ENCODE measurements around the gene PRAC2. TPM values are rescaled to one million over a fixed set of nuclear protein-coding genes. Genes with fewer than 3 reads are reported as not detected.

The PRAC2 gene
- polyA plus RNA-seq, 1 donor (not counting 4 experiments of a cell fraction or from before 2014, with no cell fraction given): not detected

- DNase-seq (ENCODE audit: low read depth, low spot score) (no peak), FAIRE-seq (no peak)
- dilution Hi-C loops (cut with MboI; ENCODE audit: extremely low pct_ligation_motif_present, low sequenced_read_pairs): loop anchor here (25.0 kb wide), 1 partner anchor 98 kb away; no protein-coding TSS in a partner anchor
- no peaks in the 10 kb centered on the region for H3K4me1 ChIP-seq (ENCODE audit: control insufficient read depth, extremely low read depth, insufficient read depth, low read length)
- H3K9ac ChIP-seq (ENCODE audit: control insufficient read depth, extremely low read depth, insufficient read depth, low read length): no peak overlapping the region
- no peaks in the 10 kb centered on the region for H3K9me3 ChIP-seq (ENCODE audit: control insufficient read depth, low read depth, low read length)
- H3K4me2 ChIP-seq (ENCODE audit: control insufficient read depth, extremely low read depth, insufficient read depth, low read depth, low read length): no peak overlapping the region
- no peaks in the 10 kb centered on the region for H3K36me3 ChIP-seq (ENCODE audit: control insufficient read depth in 2 of 2, extremely low read depth in 1 of 2, insufficient read depth in 2 of 2, low read length in 2 of 2)
- TF ChIP-seq EZH2 (IDR thresholded peaks at IDR 0.05; ENCODE audit: low read length) (no peak), CTCF (optimal IDR thresholded peaks at IDR 0.05 in 1 of 3, IDR thresholded peaks at IDR 0.05 in 1 of 3, conservative IDR thresholded peaks at IDR 0.05 in 1 of 3; ENCODE audit: extremely low read depth in 1 of 3, insufficient read depth in 2 of 3, low read length in 3 of 3) (no peak)
- H3K27ac ChIP-seq (ENCODE audit: control insufficient read depth, insufficient read depth, low read length): no peak overlapping the region
- peaks cover 45% of the 10 kb centered on the region for H3K27me3 ChIP-seq (ENCODE audit: control insufficient read depth, extremely low read depth, insufficient read depth, low read length)
- no peaks in the 10 kb centered on the region for H3K79me2 ChIP-seq (ENCODE audit: control insufficient read depth, insufficient read depth, low read length)
- no peaks in the 10 kb centered on the region for H3K9me1 ChIP-seq (ENCODE audit: control insufficient read depth, extremely low read depth, insufficient read depth, low read length)
- H4K20me1 ChIP-seq (ENCODE audit: control insufficient read depth, extremely low read depth, insufficient read depth, low read length): no peaks in the 10 kb centered on the region
- H3K4me3 ChIP-seq (ENCODE audit: control insufficient read depth in 2 of 3, extremely low read depth in 1 of 3, insufficient read depth in 2 of 3, low read depth in 1 of 3, low read length in 3 of 3): no peak overlapping the region
- no peak overlapping the region for H2AFZ ChIP-seq (ENCODE audit: control insufficient read depth, low read length)
Observed at GRCh38 chr17:48760411-48760810, 37.4 kb downstream of the PRAC2 start.

- Histone ChIP-seq H3K27me3 (ENCODE audit: control insufficient read depth, extremely low read depth, insufficient read depth, low read length) (peaks cover 38% of the 10 kb centered on the region), H3K4me3 (ENCODE audit: control insufficient read depth in 2 of 3, extremely low read depth in 1 of 3, insufficient read depth in 2 of 3, low read depth in 1 of 3, low read length in 3 of 3) (no peak overlapping the region), H3K79me2 (ENCODE audit: control insufficient read depth, insufficient read depth, low read length) (no peaks in the 10 kb centered on the region), H3K9me3 (ENCODE audit: control insufficient read depth, low read depth, low read length) (no peaks in the 10 kb centered on the region), H3K27ac (ENCODE audit: control insufficient read depth, insufficient read depth, low read length) (no peak overlapping the region), H3K9ac (ENCODE audit: control insufficient read depth, extremely low read depth, insufficient read depth, low read length) (no peak overlapping the region), H3K4me2 (ENCODE audit: control insufficient read depth, extremely low read depth, insufficient read depth, low read depth, low read length) (no peak overlapping the region), H2AFZ (ENCODE audit: control insufficient read depth, low read length) (no peak overlapping the region), H3K36me3 (ENCODE audit: control insufficient read depth in 2 of 2, extremely low read depth in 1 of 2, insufficient read depth in 2 of 2, low read length in 2 of 2) (no peaks in the 10 kb centered on the region), H3K4me1 (ENCODE audit: control insufficient read depth, extremely low read depth, insufficient read depth, low read length) (no peaks in the 10 kb centered on the region), H3K9me1 (ENCODE audit: control insufficient read depth, extremely low read depth, insufficient read depth, low read length) (no peaks in the 10 kb centered on the region), H4K20me1 (ENCODE audit: control insufficient read depth, extremely low read depth, insufficient read depth, low read length) (no peaks in the 10 kb centered on the region)
- dilution Hi-C loops (cut with MboI; ENCODE audit: extremely low pct_ligation_motif_present, low sequenced_read_pairs): loop anchor here (25.0 kb wide), 1 partner anchor 99 kb away; no protein-coding TSS in a partner anchor
- DNase-seq (ENCODE audit: low read depth, low spot score) (no peak), FAIRE-seq (no peak)
- no peak for TF ChIP-seq EZH2 (IDR thresholded peaks at IDR 0.05; ENCODE audit: low read length)
- no peak for TF ChIP-seq CTCF (optimal IDR thresholded peaks at IDR 0.05 in 1 of 3, IDR thresholded peaks at IDR 0.05 in 1 of 3, conservative IDR thresholded peaks at IDR 0.05 in 1 of 3; ENCODE audit: extremely low read depth in 1 of 3, insufficient read depth in 2 of 3, low read length in 3 of 3)
Observed at GRCh38 chr17:48761114-48761513, 38.1 kb downstream of the PRAC2 start.

Measured in keratinocyte (primary cell).